KBM-7 (cell line): ENCODE results near the gene USP48.
"Not testable (repeated sequence)": the region's sequence is repeated elsewhere in the genome, so short reads cannot be mapped to it uniquely, and the experiment has no call there.

Experiments used
- DNase-seq: peaks from one replicate; pipeline ENCODE4 v3.0.0-alpha.2; 2015
- in situ Hi-C: fragments of 300-500 bp; cut with MboI; formaldehyde crosslinking; loops from 2 replicates; pipeline ENCODE4 v1.14.3; 2020; ENCODE audit warnings: low sequenced_read_pairs, low pct_unique_long_range_greater_than_20kb, mixed read lengths

The USP48 gene

GRCh38 chr1:21782868-21783678, at the start of gene USP48:
Gene USP48 (minus strand): TSS chr1:21783149. CDS start chr1:21782957, 192 bp downstream.
- in situ Hi-C loops, result no loop called here
- DNase-seq, result peak; percentile 94

- DNase-seq, result no peak
- in situ Hi-C loops, result no loop called here
These were observed 48.6 kb upstream of the USP48 start for GRCh38 chr1:21831454-21831970.

GRCh38 chr1:21830792-21831453, 48.0 kb upstream of the USP48 start:
- in situ Hi-C loops, result no loop called here
- DNase-seq, result no peak

GRCh38 chr1:21829294-21829693, 46.3 kb upstream of the USP48 start:
- in situ Hi-C loops, result no loop called here
- no peak for DNase-seq

- no peak for DNase-seq
- in situ Hi-C loops, result no loop called here
These were observed 45.7 kb upstream of the USP48 start for GRCh38 chr1:21828506-21829210.

- no peak for DNase-seq
- in situ Hi-C loops, result no loop called here
These were observed 45.1 kb upstream of the USP48 start for GRCh38 chr1:21828075-21828474.

- DNase-seq, result no peak
- in situ Hi-C loops, result no loop called here
These were observed 44.3 kb upstream of the USP48 start for GRCh38 chr1:21827141-21827679.

- in situ Hi-C loops, DNase-seq: not testable (repeated sequence)
These were observed 43.7 kb upstream of the USP48 start for GRCh38 chr1:21826694-21827093.

GRCh38 chr1:21825393-21825792, 42.4 kb upstream of the USP48 start:
- in situ Hi-C loops, result no loop called here
- DNase-seq, result no peak

GRCh38 chr1:21824926-21825325, 42.0 kb upstream of the USP48 start:
- in situ Hi-C loops, result no loop called here
- DNase-seq, result no peak

- no peak for DNase-seq
- in situ Hi-C loops, result no loop called here
These were observed 41.2 kb upstream of the USP48 start for GRCh38 chr1:21823980-21824702.

GRCh38 chr1:21823206-21823979, 40.4 kb upstream of the USP48 start:
- no peak for DNase-seq
- in situ Hi-C loops, result no loop called here

GRCh38 chr1:21822349-21822748, 39.4 kb upstream of the USP48 start:
- DNase-seq, result no peak
- in situ Hi-C loops, result no loop called here

GRCh38 chr1:21821385-21822019, 38.6 kb upstream of the USP48 start:
- no peak for DNase-seq
- in situ Hi-C loops, result no loop called here

GRCh38 chr1:21820597-21821232, 37.8 kb upstream of the USP48 start:
- no peak for DNase-seq
- in situ Hi-C loops, result no loop called here

- in situ Hi-C loops, result no loop called here
- DNase-seq, result peak; percentile 43
These were observed 35.7 kb upstream of the USP48 start for GRCh38 chr1:21818656-21819055.

GRCh38 chr1:21816602-21817302, 33.8 kb upstream of the USP48 start:
- in situ Hi-C loops, result no loop called here
- no peak for DNase-seq
